CD4-positive, alpha-beta T cell (primary cell): ENCODE measurements around the gene MAP3K8. TPM values are rescaled to one million over a fixed set of nuclear protein-coding genes. Genes with fewer than 3 reads are reported as not detected.

Experiments
- ATAC-seq: fragments of 200-7000 bp; cut with Tn5 transposase; one replicate; pipeline ENCODE4 v1.10.0; 2022; ENCODE audit warnings: mild to moderate bottlenecking; ENCODE audit not compliant: poor library complexity
- CTCF ChIA-PET: fragments of 350-600 bp; sonication (Branson Sonifier 250); formaldehyde crosslinking; loops from one replicate; lab custom pipeline; 2021; ENCODE audit warnings: antibody characterized with exemption, inconsistent platforms; lab: Charles Lee
- POLR2A ChIA-PET: fragments of 350-600 bp; sonication (Branson Sonifier 250); formaldehyde crosslinking; loops from one replicate; lab custom pipeline; 2021; ENCODE audit warnings: antibody characterized with exemption, inconsistent platforms; lab: Charles Lee
- DNase-seq, 14 experiments: peaks; one replicate each; pipeline ENCODE4 v3.0.0-alpha.2; 2013 to 2020; ENCODE audit warnings: mixed read lengths in 2 of 14
- H3K27ac ChIP-seq, 2 donors: one replicate each; pipeline versions ENCODE4 v1.5.1 to v1.7.0; 2013; ENCODE audit warnings: low read length in 2 of 2, low read depth in 1 of 2, mild to moderate bottlenecking in 1 of 2
- H3K27me3 ChIP-seq, 2 experiments: 1 replicate in 1 of 2; 2 replicates in 1 of 2; pipeline versions ENCODE4 v1.6.1 to v1.7.0; 2013; ENCODE audit warnings: low read length in 2 of 2, control low read depth in 1 of 2, mild to moderate bottlenecking in 1 of 2, moderate library complexity in 1 of 2; ENCODE audit not compliant: insufficient read depth in 2 of 2, control insufficient read depth in 1 of 2
- H3K36me3 ChIP-seq: one replicate; pipeline ENCODE4 v1.6.1; 2013; ENCODE audit warnings: low read length, control low read depth; ENCODE audit not compliant: insufficient read depth
- H3K4me1 ChIP-seq: one replicate; pipeline ENCODE4 v1.6.1; 2013; ENCODE audit warnings: low read length, control low read depth; ENCODE audit not compliant: insufficient read depth
- H3K4me3 ChIP-seq: one replicate; pipeline ENCODE4 v1.5.1; 2013; ENCODE audit warnings: mild to moderate bottlenecking, low read length, moderate library complexity
- H3K9me3 ChIP-seq, 2 experiments: 1 replicate in 1 of 2; 2 replicates in 1 of 2; pipeline versions ENCODE4 v1.6.1 to v1.7.0; 2013; ENCODE audit warnings: low read length in 2 of 2, mild to moderate bottlenecking in 2 of 2, control low read depth in 1 of 2, moderate library complexity in 1 of 2; ENCODE audit not compliant: control insufficient read depth in 1 of 2, insufficient read depth in 1 of 2
- H3K27ac Mint-ChIP-seq: one replicate; pipeline ENCODE4 v1.8.0; 2020; ENCODE audit warnings: mixed read lengths
- H3K27me3 Mint-ChIP-seq: one replicate; pipeline ENCODE4 v1.8.0; 2021; ENCODE audit warnings: mixed read lengths
- H3K36me3 Mint-ChIP-seq: one replicate; pipeline ENCODE4 v1.8.0; 2021; ENCODE audit warnings: low read depth, mixed read lengths
- H3K4me1 Mint-ChIP-seq: one replicate; pipeline ENCODE4 v1.8.0; 2021; ENCODE audit warnings: low read depth, mixed read lengths
- H3K4me3 Mint-ChIP-seq: one replicate; pipeline ENCODE4 v1.8.0; 2020; ENCODE audit warnings: mild to moderate bottlenecking, mixed read lengths
- H3K9me3 Mint-ChIP-seq: one replicate; pipeline ENCODE4 v1.8.0; 2020; ENCODE audit warnings: mixed read lengths
- CTCF ChIP-seq: fragments of 200-600 bp; IDR thresholded peaks from one replicate; pipeline ENCODE4 v1.8.0; 2022; ENCODE audit warnings: antibody characterized with exemption, mild to moderate bottlenecking
- intact Hi-C, 2 experiments: fragments of 100-400 bp; cut with DNase I in 1 of 2; cut with micrococcal nuclease in 1 of 2; formaldehyde crosslinking; loops; one replicate each; pipeline versions ENCODE4 v1.15.1 to v1.9.0; 2023 to 2025; cut with DNase I, micrococcal nuclease
- total RNA-seq, 174 experiments: library from RNA in 2 of 174; stranded (reverse) in 2 of 174; gene quantifications; one replicate each; pipeline ENCODE4 v1.2.3 and lab custom pipeline; 2021 to 2026

The MAP3K8 gene
- total RNA-seq, 2 experiments from 2014 or later: 27.3 to 28.9 TPM

GRCh38 chr10:30396698-30397097 is 37.3 kb upstream of the MAP3K8 start:
- no peaks in the 10 kb centered on the region for H3K36me3 ChIP-seq
- no peaks in the 10 kb centered on the region for H3K36me3 Mint-ChIP-seq
- no peak overlapping the region for H3K27ac ChIP-seq
- no peaks in the 10 kb centered on the region for H3K9me3 ChIP-seq
- no peak overlapping the region for H3K4me3 Mint-ChIP-seq
- H3K27ac Mint-ChIP-seq: no peak overlapping the region
- TF ChIP-seq CTCF: no peak
- POLR2A ChIA-PET: no interaction called here
- intact Hi-C loops: no loop called here
- no peak for ATAC-seq
- no peaks in the 10 kb centered on the region for H3K9me3 Mint-ChIP-seq
- DNase-seq: no peak
- H3K4me1 ChIP-seq: peaks cover 23% of the 10 kb centered on the region
- peaks cover 0 to 2% of the 10 kb centered on the region in 2 experiments for H3K27me3 ChIP-seq
- CTCF ChIA-PET: no interaction called here
- peaks cover 10% of the 10 kb centered on the region for H3K27me3 Mint-ChIP-seq
- H3K4me1 Mint-ChIP-seq: peaks cover 17% of the 10 kb centered on the region
- no peak overlapping the region for H3K4me3 ChIP-seq

- no peaks in the 10 kb centered on the region for H3K36me3 Mint-ChIP-seq
- ATAC-seq (peak; percentile 85), DNase-seq (peak in 5 of 14 experiments; percentile 11 to 38 (median 29))
- TF ChIP-seq CTCF: no peak
- POLR2A ChIA-PET: interaction anchor here (0.7 to 2.4 kb wide), 3 partner anchors 39 to 371 kb away, joined by 3 to 11 read pairs (median 6); no protein-coding TSS in a partner anchor
- no peaks in the 10 kb centered on the region for H3K9me3 Mint-ChIP-seq
- CTCF ChIA-PET: interaction anchor here (1.6 kb wide), 1 partner anchor 39 kb away, joined by 3 read pairs; no protein-coding TSS in a partner anchor
- H3K27me3 Mint-ChIP-seq: peaks cover 5% of the 10 kb centered on the region
- Histone ChIP-seq H3K36me3 (no peaks in the 10 kb centered on the region), H3K27ac (no peak overlapping the region), H3K27me3 (peaks cover 0 to 2% of the 10 kb centered on the region in 2 experiments), H3K4me1 (peaks cover 18% of the 10 kb centered on the region), H3K9me3 (no peaks in the 10 kb centered on the region), H3K4me3 (no peak overlapping the region)
- no peak overlapping the region for H3K27ac Mint-ChIP-seq
- H3K4me3 Mint-ChIP-seq: peak overlapping the region; percentile 0
- H3K4me1 Mint-ChIP-seq: peaks cover 13% of the 10 kb centered on the region
- intact Hi-C loops: no loop called here
Observed at GRCh38 chr10:30398193-30398592, 35.8 kb upstream of the MAP3K8 start.

- H3K9me3 Mint-ChIP-seq: no peaks in the 10 kb centered on the region
- ATAC-seq (peak; percentile 26), DNase-seq (peak in 1 of 14 experiments; percentile 27)
- no peak overlapping the region for H3K4me3 Mint-ChIP-seq
- no peaks in the 10 kb centered on the region for H3K36me3 Mint-ChIP-seq
- H3K27me3 ChIP-seq: no peaks in the 10 kb centered on the region
- H3K27ac Mint-ChIP-seq: no peak overlapping the region
- intact Hi-C loops: no loop called here
- no peaks in the 10 kb centered on the region for H3K36me3 ChIP-seq
- no peak overlapping the region for H3K27ac ChIP-seq
- peaks cover 5% of the 10 kb centered on the region for H3K27me3 Mint-ChIP-seq
- H3K4me1 ChIP-seq: peaks cover 18% of the 10 kb centered on the region
- no peak overlapping the region for H3K4me3 ChIP-seq
- peaks cover 13% of the 10 kb centered on the region for H3K4me1 Mint-ChIP-seq
- H3K9me3 ChIP-seq: no peaks in the 10 kb centered on the region
- ChIA-PET POLR2A (interaction anchor here (0.7 to 2.4 kb wide), 3 partner anchors 38 to 372 kb away, joined by 3 to 11 read pairs (median 6); no protein-coding TSS in a partner anchor), CTCF (interaction anchor here (1.6 kb wide), 1 partner anchor 39 kb away, joined by 3 read pairs; no protein-coding TSS in a partner anchor)
- TF ChIP-seq CTCF: no peak
Observed at GRCh38 chr10:30398788-30399187, 35.2 kb upstream of the MAP3K8 start.
